Measurements from ENCODE around the gene SFXN1. TPM values are rescaled to one million over a fixed set of nuclear protein-coding genes. Genes with fewer than 3 reads are reported as not detected.
"Not testable (repeated sequence)": the region's sequence is repeated elsewhere in the genome, so short reads cannot be mapped to it uniquely, and the experiment has no call there.

The SFXN1 gene
- total RNA-seq, 1 donor from 2014 or later, result 89.4 TPM

DNA sequence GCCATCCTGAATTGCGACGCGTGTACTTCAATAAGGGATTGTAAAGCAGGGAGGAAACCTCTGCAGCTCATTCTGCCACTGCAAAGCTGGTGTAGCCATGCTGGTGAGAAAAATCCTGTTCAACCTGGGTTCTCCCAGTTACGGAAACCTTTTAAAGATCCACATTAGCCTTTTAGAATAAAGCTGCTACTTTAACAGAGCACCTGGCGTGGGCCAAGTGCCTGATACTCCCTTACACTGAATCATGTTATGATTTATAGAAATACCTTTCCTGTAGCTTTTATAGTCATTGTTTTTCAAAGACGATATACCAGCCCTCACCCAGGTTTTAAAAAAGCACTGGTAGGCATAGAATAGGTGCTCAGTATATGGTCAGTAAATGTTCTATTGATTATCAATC, 48.3 kb downstream of the SFXN1 start:
- FAIRE-seq (no peak), DNase-seq (ENCODE audit: low read depth) (no peak)
- Mint-ChIP-seq H3K9me3 (ENCODE audit: unreplicated experiment) (no peaks in the 10 kb centered on the region), H3K4me1 (ENCODE audit: low read depth, unreplicated experiment) (no peaks in the 10 kb centered on the region), H3K27me3 (ENCODE audit: low read depth, unreplicated experiment) (no peaks in the 10 kb centered on the region), H3K27ac (ENCODE audit: unreplicated experiment) (no peak overlapping the region), H3K4me3 (ENCODE audit: unreplicated experiment) (no peak overlapping the region), H3K36me3 (ENCODE audit: low read depth, unreplicated experiment) (peaks cover 5% of the 10 kb centered on the region)
- H3K4me3 ChIP-seq (ENCODE audit: insufficient read depth, low read depth, low read length), result no peak overlapping the region
- no peaks in the 10 kb centered on the region for H3K9me3 ChIP-seq (ENCODE audit: insufficient read depth, low read depth, low read length)
- no peaks in the 10 kb centered on the region for H3K79me2 ChIP-seq (ENCODE audit: insufficient read depth, low read length)
- no peaks in the 10 kb centered on the region for H3K27me3 ChIP-seq (ENCODE audit: insufficient read depth, low read length)
- no peaks in the 10 kb centered on the region for H3K4me1 ChIP-seq (ENCODE audit: insufficient read depth, low read length)
- H3K27ac ChIP-seq (ENCODE audit: low read depth, low read length), result no peak overlapping the region
- H3K9ac ChIP-seq (ENCODE audit: low read length), result no peak overlapping the region
- no peaks in the 10 kb centered on the region for H4K20me1 ChIP-seq (ENCODE audit: insufficient read depth, low read length)
- H3K4me2 ChIP-seq (ENCODE audit: low read length), result no peak overlapping the region
- no peak overlapping the region for H2AFZ ChIP-seq (ENCODE audit: low read depth, low read length)
- peaks cover 35% of the 10 kb centered on the region for H3K36me3 ChIP-seq (ENCODE audit: insufficient read depth, low read length)
- TF ChIP-seq, protein P1, sequence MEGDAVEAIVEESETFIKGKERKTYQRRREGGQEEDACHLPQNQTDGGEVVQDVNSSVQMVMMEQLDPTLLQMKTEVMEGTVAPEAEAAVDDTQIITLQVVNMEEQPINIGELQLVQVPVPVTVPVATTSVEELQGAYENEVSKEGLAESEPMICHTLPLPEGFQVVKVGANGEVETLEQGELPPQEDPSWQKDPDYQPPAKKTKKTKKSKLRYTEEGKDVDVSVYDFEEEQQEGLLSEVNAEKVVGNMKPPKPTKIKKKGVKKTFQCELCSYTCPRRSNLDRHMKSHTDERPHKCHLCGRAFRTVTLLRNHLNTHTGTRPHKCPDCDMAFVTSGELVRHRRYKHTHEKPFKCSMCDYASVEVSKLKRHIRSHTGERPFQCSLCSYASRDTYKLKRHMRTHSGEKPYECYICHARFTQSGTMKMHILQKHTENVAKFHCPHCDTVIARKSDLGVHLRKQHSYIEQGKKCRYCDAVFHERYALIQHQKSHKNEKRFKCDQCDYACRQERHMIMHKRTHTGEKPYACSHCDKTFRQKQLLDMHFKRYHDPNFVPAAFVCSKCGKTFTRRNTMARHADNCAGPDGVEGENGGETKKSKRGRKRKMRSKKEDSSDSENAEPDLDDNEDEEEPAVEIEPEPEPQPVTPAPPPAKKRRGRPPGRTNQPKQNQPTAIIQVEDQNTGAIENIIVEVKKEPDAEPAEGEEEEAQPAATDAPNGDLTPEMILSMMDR (IDR thresholded peaks at IDR 0.05; ENCODE audit: insufficient read depth, low read depth, low read length), result no peak
- no peak for TF ChIP-seq EZH2 (IDR thresholded peaks at IDR 0.05; ENCODE audit: insufficient read depth, low read length)

DNA sequence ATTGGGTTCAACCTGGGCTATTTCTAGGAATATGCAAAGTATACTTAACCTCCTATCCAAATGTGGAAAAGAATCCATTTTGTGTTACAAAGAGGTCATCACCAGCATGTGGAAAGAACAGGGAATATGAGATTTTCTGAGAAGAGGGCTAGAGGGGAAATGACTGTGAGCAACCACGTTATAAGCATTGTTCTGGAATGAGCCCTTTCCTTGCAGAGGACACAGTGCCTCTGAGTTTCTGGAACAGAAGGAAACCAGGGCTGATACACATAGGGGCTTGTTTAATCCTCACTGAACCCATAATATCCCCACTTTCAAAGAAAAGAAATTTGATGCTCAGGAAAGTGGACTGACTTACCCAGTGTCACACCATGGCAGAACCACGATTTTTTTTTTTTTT, 53.0 kb downstream of the SFXN1 start:
- no peak overlapping the region for H3K27ac Mint-ChIP-seq (ENCODE audit: unreplicated experiment)
- H2AFZ ChIP-seq (ENCODE audit: low read depth, low read length), result no peak overlapping the region
- FAIRE-seq, result no peak
- no peaks in the 10 kb centered on the region for H3K27me3 ChIP-seq (ENCODE audit: insufficient read depth, low read length)
- no peak overlapping the region for H3K27ac ChIP-seq (ENCODE audit: low read depth, low read length)
- H3K4me2 ChIP-seq (ENCODE audit: low read length), result no peak overlapping the region
- H3K9me3 Mint-ChIP-seq (ENCODE audit: unreplicated experiment), result no peaks in the 10 kb centered on the region
- no peak overlapping the region for H3K4me3 Mint-ChIP-seq (ENCODE audit: unreplicated experiment)
- no peaks in the 10 kb centered on the region for H3K79me2 ChIP-seq (ENCODE audit: insufficient read depth, low read length)
- H3K4me1 ChIP-seq (ENCODE audit: insufficient read depth, low read length), result no peaks in the 10 kb centered on the region
- H3K27me3 Mint-ChIP-seq (ENCODE audit: low read depth, unreplicated experiment), result no peaks in the 10 kb centered on the region
- no peaks in the 10 kb centered on the region for H3K9me3 ChIP-seq (ENCODE audit: insufficient read depth, low read depth, low read length)
- H3K36me3 Mint-ChIP-seq (ENCODE audit: low read depth, unreplicated experiment), result peaks cover 4% of the 10 kb centered on the region
- no peak overlapping the region for H3K9ac ChIP-seq (ENCODE audit: low read length)
- H4K20me1 ChIP-seq (ENCODE audit: insufficient read depth, low read length), result no peaks in the 10 kb centered on the region
- no peak for TF ChIP-seq EZH2 (IDR thresholded peaks at IDR 0.05; ENCODE audit: insufficient read depth, low read length)
- TF ChIP-seq, protein P1 (IDR thresholded peaks at IDR 0.05; ENCODE audit: insufficient read depth, low read depth, low read length), result no peak
- H3K4me1 Mint-ChIP-seq (ENCODE audit: low read depth, unreplicated experiment), result no peaks in the 10 kb centered on the region
- no peak overlapping the region for H3K4me3 ChIP-seq (ENCODE audit: insufficient read depth, low read depth, low read length)
- peaks cover 13% of the 10 kb centered on the region for H3K36me3 ChIP-seq (ENCODE audit: insufficient read depth, low read length)
- DNase-seq (ENCODE audit: low read depth), result no peak

- no peaks in the 10 kb centered on the region for H3K36me3 ChIP-seq (ENCODE audit: insufficient read depth, low read length)
- no peak overlapping the region for H3K9ac ChIP-seq (ENCODE audit: low read length)
- peak; percentile 58 for DNase-seq (ENCODE audit: low read depth)
- peak overlapping the region; percentile 69 for H3K4me2 ChIP-seq (ENCODE audit: low read length)
- no peaks in the 10 kb centered on the region for H3K36me3 Mint-ChIP-seq (ENCODE audit: low read depth, unreplicated experiment)
- peak overlapping the region; percentile 62 for H3K4me3 Mint-ChIP-seq (ENCODE audit: unreplicated experiment)
- no peaks in the 10 kb centered on the region for H3K27me3 ChIP-seq (ENCODE audit: insufficient read depth, low read length)
- TF ChIP-seq, protein P1 (IDR thresholded peaks at IDR 0.05; ENCODE audit: insufficient read depth, low read depth, low read length), result peak; percentile 89
- no peak for TF ChIP-seq EZH2 (IDR thresholded peaks at IDR 0.05; ENCODE audit: insufficient read depth, low read length)
- H3K9me3 ChIP-seq (ENCODE audit: insufficient read depth, low read depth, low read length), result no peaks in the 10 kb centered on the region
- H3K4me1 ChIP-seq (ENCODE audit: insufficient read depth, low read length), result no peaks in the 10 kb centered on the region
- H3K27ac Mint-ChIP-seq (ENCODE audit: unreplicated experiment), result no peak overlapping the region
- H3K4me3 ChIP-seq (ENCODE audit: insufficient read depth, low read depth, low read length), result no peak overlapping the region
- no peak for FAIRE-seq
- H3K27ac ChIP-seq (ENCODE audit: low read depth, low read length), result no peak overlapping the region
- no peaks in the 10 kb centered on the region for H3K79me2 ChIP-seq (ENCODE audit: insufficient read depth, low read length)
- H3K27me3 Mint-ChIP-seq (ENCODE audit: low read depth, unreplicated experiment), result peaks cover 6% of the 10 kb centered on the region
- H2AFZ ChIP-seq (ENCODE audit: low read depth, low read length), result peak overlapping the region; percentile 37
- H4K20me1 ChIP-seq (ENCODE audit: insufficient read depth, low read length), result no peaks in the 10 kb centered on the region
- no peaks in the 10 kb centered on the region for H3K4me1 Mint-ChIP-seq (ENCODE audit: low read depth, unreplicated experiment)
- no peaks in the 10 kb centered on the region for H3K9me3 Mint-ChIP-seq (ENCODE audit: unreplicated experiment)
These were observed 55.9 kb downstream of the SFXN1 start for GRCh38 chr5:175534070-175534932.

GRCh38 chr5:175535331-175535730, 57.0 kb downstream of the SFXN1 start:
- not testable (repeated sequence) for H3K36me3 Mint-ChIP-seq (ENCODE audit: low read depth, unreplicated experiment); H3K4me1 ChIP-seq (ENCODE audit: insufficient read depth, low read length); H3K36me3 ChIP-seq (ENCODE audit: insufficient read depth, low read length); H3K27me3 ChIP-seq (ENCODE audit: insufficient read depth, low read length); H4K20me1 ChIP-seq (ENCODE audit: insufficient read depth, low read length); DNase-seq (ENCODE audit: low read depth); H3K27me3 Mint-ChIP-seq (ENCODE audit: low read depth, unreplicated experiment); H2AFZ ChIP-seq (ENCODE audit: low read depth, low read length); H3K4me3 Mint-ChIP-seq (ENCODE audit: unreplicated experiment); H3K79me2 ChIP-seq (ENCODE audit: insufficient read depth, low read length); H3K9me3 Mint-ChIP-seq (ENCODE audit: unreplicated experiment); H3K4me1 Mint-ChIP-seq (ENCODE audit: low read depth, unreplicated experiment); H3K9me3 ChIP-seq (ENCODE audit: insufficient read depth, low read depth, low read length); H3K4me3 ChIP-seq (ENCODE audit: insufficient read depth, low read depth, low read length); H3K4me2 ChIP-seq (ENCODE audit: low read length); FAIRE-seq; H3K9ac ChIP-seq (ENCODE audit: low read length); H3K27ac ChIP-seq (ENCODE audit: low read depth, low read length); H3K27ac Mint-ChIP-seq (ENCODE audit: unreplicated experiment)
